ENCODE measurements around the gene HIGD1A.

DNA sequence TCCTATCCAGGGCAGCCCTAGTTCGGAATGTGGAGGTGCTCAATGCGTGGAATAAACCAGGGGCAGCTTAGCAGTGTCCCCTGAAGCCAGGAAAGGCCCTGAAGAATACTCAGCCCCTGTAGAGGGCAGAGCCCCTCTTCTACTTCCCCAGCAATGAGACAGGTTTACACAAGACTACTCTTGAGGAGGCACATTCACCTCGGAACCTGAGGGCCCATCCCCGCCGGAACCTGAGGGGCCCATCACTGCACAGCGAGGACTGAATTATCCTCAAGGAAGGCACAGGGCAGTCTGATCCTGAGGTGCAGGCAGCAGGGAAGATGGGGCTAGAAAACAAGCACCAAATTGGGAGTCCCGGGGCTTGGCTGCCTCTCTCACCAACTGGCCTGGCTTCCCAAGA, 53.5 kb downstream of the HIGD1A start:
- TF ChIP-seq, protein P1, sequence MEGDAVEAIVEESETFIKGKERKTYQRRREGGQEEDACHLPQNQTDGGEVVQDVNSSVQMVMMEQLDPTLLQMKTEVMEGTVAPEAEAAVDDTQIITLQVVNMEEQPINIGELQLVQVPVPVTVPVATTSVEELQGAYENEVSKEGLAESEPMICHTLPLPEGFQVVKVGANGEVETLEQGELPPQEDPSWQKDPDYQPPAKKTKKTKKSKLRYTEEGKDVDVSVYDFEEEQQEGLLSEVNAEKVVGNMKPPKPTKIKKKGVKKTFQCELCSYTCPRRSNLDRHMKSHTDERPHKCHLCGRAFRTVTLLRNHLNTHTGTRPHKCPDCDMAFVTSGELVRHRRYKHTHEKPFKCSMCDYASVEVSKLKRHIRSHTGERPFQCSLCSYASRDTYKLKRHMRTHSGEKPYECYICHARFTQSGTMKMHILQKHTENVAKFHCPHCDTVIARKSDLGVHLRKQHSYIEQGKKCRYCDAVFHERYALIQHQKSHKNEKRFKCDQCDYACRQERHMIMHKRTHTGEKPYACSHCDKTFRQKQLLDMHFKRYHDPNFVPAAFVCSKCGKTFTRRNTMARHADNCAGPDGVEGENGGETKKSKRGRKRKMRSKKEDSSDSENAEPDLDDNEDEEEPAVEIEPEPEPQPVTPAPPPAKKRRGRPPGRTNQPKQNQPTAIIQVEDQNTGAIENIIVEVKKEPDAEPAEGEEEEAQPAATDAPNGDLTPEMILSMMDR (IDR thresholded peaks at IDR 0.05), result no peak
- TF ChIP-seq POLR2A (IDR thresholded peaks at IDR 0.05), result no peak

Data from thyroid gland (tissue), 4 donors.